Right lobe of liver (tissue), 4 donors: ENCODE data around the gene ATAD3C.
"Not testable (repeated sequence)": the region's sequence is repeated elsewhere in the genome, so short reads cannot be mapped to it uniquely, and the experiment has no call there.

Experiments used
- POLR2A ChIP-seq: fragments of 450-650 bp; IDR thresholded peaks from one replicate; pipeline ENCODE4 v1.6.1; 2017; ENCODE audit warnings: antibody characterized with exemption, mild to moderate bottlenecking
- TF ChIP-seq, protein P1 (sequence below), 4 donors: fragments of 200-600 bp in 3 of 4; fragments of 450-650 bp in 1 of 4; IDR thresholded peaks; one replicate each; pipeline versions ENCODE4 v1.5.1 to v1.8.0; 2016 to 2022; ENCODE audit warnings: antibody characterized with exemption in 4 of 4, mild to moderate bottlenecking in 2 of 4
- donor health status: DM: no; HTN: no; CAD: no.
- donor health status: DM: no; HTN: no; CAD: no.
- donor health status: DM: no; HTN: yes; CAD: no.

GRCh38 chr1:1494311-1494710 lies 44.8 kb downstream of the ATAD3C start:
- TF ChIP-seq, protein P1, sequence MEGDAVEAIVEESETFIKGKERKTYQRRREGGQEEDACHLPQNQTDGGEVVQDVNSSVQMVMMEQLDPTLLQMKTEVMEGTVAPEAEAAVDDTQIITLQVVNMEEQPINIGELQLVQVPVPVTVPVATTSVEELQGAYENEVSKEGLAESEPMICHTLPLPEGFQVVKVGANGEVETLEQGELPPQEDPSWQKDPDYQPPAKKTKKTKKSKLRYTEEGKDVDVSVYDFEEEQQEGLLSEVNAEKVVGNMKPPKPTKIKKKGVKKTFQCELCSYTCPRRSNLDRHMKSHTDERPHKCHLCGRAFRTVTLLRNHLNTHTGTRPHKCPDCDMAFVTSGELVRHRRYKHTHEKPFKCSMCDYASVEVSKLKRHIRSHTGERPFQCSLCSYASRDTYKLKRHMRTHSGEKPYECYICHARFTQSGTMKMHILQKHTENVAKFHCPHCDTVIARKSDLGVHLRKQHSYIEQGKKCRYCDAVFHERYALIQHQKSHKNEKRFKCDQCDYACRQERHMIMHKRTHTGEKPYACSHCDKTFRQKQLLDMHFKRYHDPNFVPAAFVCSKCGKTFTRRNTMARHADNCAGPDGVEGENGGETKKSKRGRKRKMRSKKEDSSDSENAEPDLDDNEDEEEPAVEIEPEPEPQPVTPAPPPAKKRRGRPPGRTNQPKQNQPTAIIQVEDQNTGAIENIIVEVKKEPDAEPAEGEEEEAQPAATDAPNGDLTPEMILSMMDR (IDR thresholded peaks at IDR 0.05), result not testable (repeated sequence)
- not testable (repeated sequence) for TF ChIP-seq POLR2A
